HG03045 (cell line): ENCODE data around the gene SIDT1.
A peak's percentile ranks its signal among the peaks of the same experiment; 100 is the strongest.

ENCODE experiments used
- ATAC-seq: cut with Tn5 transposase; IDR thresholded peaks from one replicate; pipeline ENCODE4 v1.9.1; 2021; ENCODE audit warnings: mild to moderate bottlenecking, moderate library complexity; ENCODE audit not compliant: unreplicated experiment

Gene SIDT1

GRCh38 chr3:113541519-113541918 is 9.2 kb downstream of the SIDT1 start:
- no peak for ATAC-seq

GRCh38 chr3:113545594-113545993 is 13.2 kb downstream of the SIDT1 start:
- no peak for ATAC-seq

- ATAC-seq = peak; percentile 82
Observed at GRCh38 chr3:113546414-113546893, 14.1 kb downstream of the SIDT1 start.

- ATAC-seq = no peak
Observed at GRCh38 chr3:113548501-113548900, 16.1 kb downstream of the SIDT1 start.

GRCh38 chr3:113551820-113552219 is 19.5 kb downstream of the SIDT1 start:
- no peak for ATAC-seq

GRCh38 chr3:113552851-113553250 is 20.5 kb downstream of the SIDT1 start:
- no peak for ATAC-seq

GRCh38 chr3:113555138-113555537 is 22.8 kb downstream of the SIDT1 start:
- ATAC-seq = no peak

- no peak for ATAC-seq
Observed at GRCh38 chr3:113556316-113556945, 24.1 kb downstream of the SIDT1 start.

- no peak for ATAC-seq
Observed at GRCh38 chr3:113556946-113557335, 24.6 kb downstream of the SIDT1 start.

GRCh38 chr3:113557374-113557773 is 25.0 kb downstream of the SIDT1 start:
- no peak for ATAC-seq

GRCh38 chr3:113559009-113559408 is 26.7 kb downstream of the SIDT1 start:
- no peak for ATAC-seq

- ATAC-seq = no peak
Observed at GRCh38 chr3:113560271-113560670, 27.9 kb downstream of the SIDT1 start.

GRCh38 chr3:113560831-113561623 is 28.7 kb downstream of the SIDT1 start:
- ATAC-seq = no peak

GRCh38 chr3:113565555-113565954 is 33.2 kb downstream of the SIDT1 start:
- no peak for ATAC-seq

GRCh38 chr3:113570158-113570557 is 37.8 kb downstream of the SIDT1 start:
- no peak for ATAC-seq

- no peak for ATAC-seq
Observed at GRCh38 chr3:113571360-113571759, 39.0 kb downstream of the SIDT1 start.

- ATAC-seq = no peak
Observed at GRCh38 chr3:113573728-113574127, 41.4 kb downstream of the SIDT1 start.

GRCh38 chr3:113574213-113574612 is 41.9 kb downstream of the SIDT1 start:
- ATAC-seq = no peak

GRCh38 chr3:113575206-113575605 is 42.9 kb downstream of the SIDT1 start:
- ATAC-seq = no peak

- ATAC-seq = no peak
Observed at GRCh38 chr3:113585228-113585627, 52.9 kb downstream of the SIDT1 start.

- ATAC-seq = no peak
Observed at GRCh38 chr3:113585720-113586119, 53.4 kb downstream of the SIDT1 start.

GRCh38 chr3:113588806-113589205 is 56.5 kb downstream of the SIDT1 start:
- no peak for ATAC-seq
